NCI-H146 treated with DMSO at 0.1 percent for 48 hours (cell line): ENCODE measurements around the gene ADAM15.

Experiments used
- DNase-seq: peaks from one replicate; lab custom pipeline; 2025; ENCODE audit not compliant: unreplicated experiment; lab: John Stamatoyannopoulos, UW

Gene ADAM15

GRCh38 chr1:155050560-155051341 lies at the start of gene ADAM15:
TSS of gene ADAM15 (plus strand) at chr1:155051316. CDS start at chr1:155051387, 71 bp downstream.
- DNase-seq = peak; percentile 49

DNA sequence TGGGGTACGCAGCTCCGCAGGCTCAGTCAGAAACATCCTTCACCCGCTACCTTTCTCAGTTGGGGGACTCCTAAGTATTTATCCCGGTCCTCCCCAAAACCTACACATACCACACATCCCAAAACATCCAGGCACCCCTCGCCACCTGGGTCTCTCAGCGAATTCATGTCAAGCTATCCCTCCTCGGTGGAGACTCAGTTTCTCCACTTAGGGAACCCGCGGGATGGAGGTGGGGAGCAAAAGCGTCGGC lies 49.8 kb upstream of the ADAM15 start:
- DNase-seq = peak; percentile 65

- peak; percentile 98 for DNase-seq
Observed at GRCh38 chr1:155001675-155002463, 49.2 kb upstream of the ADAM15 start.

DNA sequence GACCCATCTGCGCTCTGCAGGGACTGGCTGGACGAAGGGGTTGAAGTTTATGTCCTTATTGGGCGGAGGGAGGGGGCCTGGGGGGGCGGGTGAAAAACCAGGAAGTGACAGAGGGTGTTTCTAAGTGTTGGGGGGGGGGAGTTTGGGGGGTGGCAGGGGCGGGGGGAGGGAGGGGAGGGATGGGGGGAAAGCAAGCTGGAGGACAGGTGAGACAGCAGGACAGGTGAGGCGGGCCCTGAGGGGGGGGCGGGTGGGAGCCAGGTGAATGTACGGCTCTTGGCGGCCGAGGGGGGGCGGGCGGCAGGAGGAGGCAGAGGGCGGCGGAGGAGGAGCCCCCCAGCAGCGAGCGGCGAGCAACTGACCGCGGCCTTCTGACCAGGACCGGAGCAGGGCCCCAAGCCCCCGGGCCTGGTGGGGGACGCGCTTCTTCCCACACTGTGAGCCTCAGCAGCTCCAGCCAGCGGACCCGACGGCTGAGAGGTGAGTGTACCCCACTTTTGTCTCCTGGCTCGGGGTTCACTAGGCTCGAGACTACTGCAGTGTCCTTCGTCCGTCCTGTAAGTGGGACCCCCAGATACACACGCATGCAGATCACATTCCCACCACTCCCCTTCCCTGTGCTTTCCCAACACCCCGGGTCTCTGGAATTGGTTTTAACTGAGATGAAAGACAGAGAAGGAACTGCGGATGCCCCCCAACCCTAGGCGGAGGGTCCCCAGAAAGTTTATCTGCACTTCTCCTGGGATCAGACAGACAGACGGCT lies 48.5 kb upstream of the ADAM15 start, which contains the start of gene ZBTB7B:
Gene ZBTB7B (plus strand): TSS at position 339 of the 763 bp plus-strand sequence. CDS start 11,859 bp downstream, outside the sequence.
- DNase-seq = peak; percentile 79

DNA sequence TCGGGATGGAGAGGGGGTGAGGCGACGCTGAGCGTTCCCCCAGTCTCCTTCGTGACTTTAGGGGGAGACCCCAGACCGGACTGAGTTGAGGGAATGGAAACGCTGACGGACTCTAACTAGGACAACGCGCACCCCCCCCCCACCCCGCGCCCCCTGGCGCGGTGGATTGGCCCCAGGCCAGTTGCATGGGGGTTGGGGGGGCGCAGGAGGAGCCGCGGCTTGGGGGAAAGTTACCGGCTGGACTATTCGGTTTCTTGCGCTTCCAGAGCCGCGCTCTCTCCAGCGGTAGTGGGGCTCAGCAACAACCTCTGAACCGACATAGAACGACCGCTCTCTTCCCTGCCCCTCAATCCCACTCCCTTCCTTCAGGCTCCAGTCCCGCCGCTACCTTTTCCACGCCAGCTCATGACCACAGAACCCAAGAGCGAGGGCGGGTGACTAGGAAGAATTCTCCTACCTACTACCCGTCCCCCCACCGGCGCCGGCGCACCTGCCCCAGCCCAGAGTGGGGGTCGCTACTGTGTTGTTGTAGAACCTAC lies 47.8 kb upstream of the ADAM15 start:
- DNase-seq = peak; percentile 31

- no peak for DNase-seq
Observed at GRCh38 chr1:155003766-155004351, 47.3 kb upstream of the ADAM15 start.

DNA sequence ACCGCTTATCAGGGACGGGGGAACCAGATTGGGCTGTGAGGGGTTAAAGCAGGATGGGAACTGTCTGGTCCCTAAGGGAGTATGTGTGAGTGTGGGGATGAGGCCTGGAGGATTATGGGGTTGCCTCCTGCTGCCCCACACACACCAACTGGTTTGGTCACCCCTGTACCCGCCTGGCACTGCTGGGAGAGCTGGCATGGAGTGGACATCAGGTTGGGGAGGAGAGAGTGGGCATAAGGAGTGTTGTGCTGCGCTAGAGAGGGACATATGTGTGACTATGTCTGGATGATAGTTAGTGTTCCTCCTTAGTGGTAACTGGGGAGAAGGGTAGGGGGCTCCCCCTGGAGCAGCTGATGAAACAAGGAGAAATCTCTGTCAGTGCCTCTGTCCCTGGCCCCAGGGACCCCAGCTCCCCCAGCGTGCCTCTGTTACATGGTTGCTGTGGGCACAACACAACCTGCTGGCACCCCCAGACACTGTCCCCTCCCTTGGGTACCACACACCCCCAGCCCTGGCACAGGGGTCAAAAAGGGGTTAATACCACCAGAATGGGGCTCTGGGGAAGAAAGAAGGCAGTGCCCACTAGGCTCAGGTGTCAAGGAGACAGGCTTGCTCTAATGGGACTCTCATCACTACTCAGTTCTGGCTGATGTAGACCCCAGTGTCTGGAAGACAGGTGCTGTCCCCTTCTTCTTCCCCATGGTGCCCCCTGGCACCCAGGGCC lies 46.6 kb upstream of the ADAM15 start:
- DNase-seq = no peak

GRCh38 chr1:155005076-155006011 lies 45.8 kb upstream of the ADAM15 start:
- DNase-seq = no peak

GRCh38 chr1:155006601-155007101 lies 44.5 kb upstream of the ADAM15 start:
- no peak for DNase-seq

- DNase-seq = no peak
Observed at GRCh38 chr1:155007251-155007828, 43.8 kb upstream of the ADAM15 start.

- DNase-seq = no peak
Observed at GRCh38 chr1:155008015-155008941, 42.8 kb upstream of the ADAM15 start.

DNA sequence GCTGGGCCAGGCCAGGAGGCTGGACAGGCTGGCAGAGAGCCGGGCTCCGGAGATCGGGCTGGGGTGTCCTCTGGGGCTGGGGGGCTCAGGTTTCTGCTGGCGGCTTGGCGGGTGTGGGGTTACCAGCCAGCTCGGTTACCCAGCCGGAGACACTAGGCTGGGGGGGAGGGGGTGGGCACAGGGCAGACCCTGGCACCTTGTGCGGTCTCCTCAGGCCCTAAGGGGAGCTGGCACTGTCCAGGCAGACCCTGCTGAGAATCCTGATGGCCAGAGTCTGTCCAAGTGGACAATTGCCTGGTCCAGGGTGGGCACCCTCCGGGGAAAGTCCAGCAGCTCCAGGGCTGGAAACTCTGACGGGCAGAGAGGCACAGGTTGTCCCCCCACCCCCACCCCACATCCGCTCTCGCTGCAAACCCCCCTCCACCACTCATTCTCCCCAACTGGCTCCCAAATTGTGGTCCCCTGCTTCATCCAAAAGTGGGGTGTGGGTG lies 41.9 kb upstream of the ADAM15 start:
- DNase-seq = no peak

- no peak for DNase-seq
Observed at GRCh38 chr1:155009742-155010141, 41.4 kb upstream of the ADAM15 start.

DNA sequence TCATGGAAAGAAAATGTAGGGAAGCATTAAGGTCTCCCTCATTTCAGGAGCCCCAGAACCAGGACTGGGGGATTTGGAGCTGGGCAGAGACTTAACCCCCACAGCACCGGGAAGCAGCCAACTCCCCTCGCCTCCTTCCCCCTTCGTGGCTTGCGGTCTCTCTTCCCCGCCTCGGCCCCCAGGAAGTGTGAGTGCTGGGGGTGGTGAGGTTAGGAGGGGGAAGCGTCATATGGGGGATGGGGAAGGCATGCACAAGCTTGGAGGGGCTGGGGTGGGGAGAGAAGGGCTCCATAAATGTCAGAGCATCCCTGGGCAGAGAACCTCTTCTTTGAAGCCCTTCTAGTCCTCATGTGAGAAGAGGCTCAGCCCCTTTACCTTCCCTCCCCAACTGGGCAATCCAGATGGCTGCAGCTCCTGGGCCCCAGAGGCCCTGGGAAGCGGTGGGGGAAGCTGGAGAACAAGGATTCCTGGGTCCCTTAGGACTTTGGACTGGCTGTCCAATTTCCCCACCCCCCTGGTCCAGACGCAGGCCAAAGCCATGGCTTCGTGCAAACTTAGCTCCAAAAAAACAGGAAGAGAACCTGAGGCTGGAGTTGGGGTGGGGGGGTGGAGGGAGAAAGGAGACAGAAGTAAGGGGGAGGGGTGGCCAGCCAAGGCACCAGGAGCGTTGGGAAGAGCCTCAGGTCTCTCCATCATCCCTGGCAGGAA lies 40.8 kb upstream of the ADAM15 start:
- no peak for DNase-seq

DNA sequence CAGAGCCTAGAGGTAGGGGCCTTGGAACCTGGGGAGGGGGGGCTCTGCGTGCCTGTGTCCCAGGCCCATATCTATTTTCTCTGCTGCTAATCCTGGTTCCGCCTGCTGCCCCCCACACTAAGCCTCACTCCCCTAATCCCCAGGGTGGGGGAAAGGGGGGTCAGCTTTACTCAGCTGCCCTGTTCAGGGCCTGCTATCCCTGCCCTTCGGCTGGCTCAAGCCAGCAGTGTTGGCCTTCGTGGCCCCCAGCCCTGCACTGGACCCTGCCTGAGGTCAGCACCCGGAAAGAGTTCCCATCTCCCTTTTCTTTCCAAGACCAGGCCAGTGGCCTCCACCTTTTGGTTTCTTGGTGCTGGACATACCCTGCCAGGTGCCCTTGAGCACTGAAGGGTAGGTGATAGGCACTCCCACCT lies 40.1 kb upstream of the ADAM15 start:
- no peak for DNase-seq

GRCh38 chr1:155011437-155012025 lies 39.6 kb upstream of the ADAM15 start:
- no peak for DNase-seq
